K562 (cell line): ENCODE results near the gene GPC1. TPM values are rescaled to one million over a fixed set of nuclear protein-coding genes. Genes with fewer than 3 reads are reported as not detected.

Experiments used
- CC2D1A ChIP-seq: fragments of 450-650 bp; IDR thresholded peaks from 2 replicates; pipeline ENCODE4 v1.6.1; 2017; ENCODE audit warnings: mild to moderate bottlenecking
- CEBPB ChIP-seq: fragments of 450-650 bp; IDR thresholded peaks from 2 replicates; pipeline ENCODE4 v1.6.1; 2016; ENCODE audit warnings: missing genetic modification characterization, missing compliant biosample characterization
- COPS2 ChIP-seq: fragments of 450-650 bp; conservative IDR thresholded peaks from 2 replicates; pipeline ENCODE4 v1.6.1; 2016; ENCODE audit warnings: mild to moderate bottlenecking, moderate library complexity
- CTCF ChIP-seq, 3 experiments: IDR thresholded peaks in 2 of 3; conservative IDR thresholded peaks in 1 of 3; 2 replicates each; pipeline ENCODE4 v1.5.1; 2011 to 2012; ENCODE audit warnings: low read length in 3 of 3, mild to moderate bottlenecking in 3 of 3, control low read depth in 2 of 3, improper control_type of control experiment in 1 of 3, inconsistent platforms in 1 of 3, low read depth in 1 of 3, mixed read lengths in 1 of 3, moderate library complexity in 1 of 3; ENCODE audit not compliant: insufficient read depth in 2 of 3
- GTF2E2 ChIP-seq: fragments of 200-800 bp; sonication (Bioruptor generic); IDR thresholded peaks from 2 replicates; pipeline ENCODE4 v1.6.1; 2016; ENCODE audit warnings: missing genetic modification characterization, missing compliant biosample characterization
- NCOA2 ChIP-seq, 2 experiments: fragments of 450-650 bp; IDR thresholded peaks; 2 replicates each; pipeline ENCODE4 v1.6.1; 2018; ENCODE audit warnings: mild to moderate bottlenecking in 2 of 2, moderate library complexity in 1 of 2; ENCODE audit not compliant: partially characterized antibody in 2 of 2
- NEUROD1 ChIP-seq: fragments of 150-350 bp; IDR thresholded peaks from 2 replicates; pipeline ENCODE4 v1.6.1; 2014; ENCODE audit warnings: borderline replicate concordance, low read length, low read depth; ENCODE audit not compliant: partially characterized antibody
- RB1 ChIP-seq: fragments of 450-650 bp; IDR thresholded peaks from 2 replicates; pipeline ENCODE4 v1.6.1; 2017; ENCODE audit warnings: low read depth, mild to moderate bottlenecking
- SMAD1 ChIP-seq: fragments of 150-350 bp; IDR thresholded peaks from 2 replicates; pipeline ENCODE4 v1.6.1; 2014; ENCODE audit warnings: low read length, low read depth; ENCODE audit not compliant: partially characterized antibody
- SMC3 ChIP-seq: conservative IDR thresholded peaks from 2 replicates; pipeline ENCODE4 v1.6.1; 2011; ENCODE audit warnings: low read depth, low read length, improper control_type of control experiment; ENCODE audit not compliant: insufficient read depth
- SREBF2 ChIP-seq: sonication (generic); formaldehyde crosslinking; IDR thresholded peaks from 2 replicates; pipeline ENCODE4 v1.4.0; 2020; ENCODE audit warnings: mild to moderate bottlenecking, missing genetic modification reagents
- STAG1 ChIP-seq: sonication (generic); formaldehyde crosslinking; IDR thresholded peaks from 2 replicates; pipeline ENCODE4 v1.5.0; 2020; ENCODE audit warnings: missing genetic modification reagents, borderline replicate concordance
- ZBTB7A ChIP-seq: IDR thresholded peaks from 2 replicates; pipeline ENCODE4 v1.6.1; 2011; ENCODE audit warnings: low read depth, mild to moderate bottlenecking, low read length, moderate library complexity, borderline replicate concordance; ENCODE audit not compliant: control insufficient read depth
- ZNF253 ChIP-seq: fragments of 250-450 bp; sonication (Bioruptor Pico); conservative IDR thresholded peaks from 2 replicates; pipeline ENCODE4 v1.6.1; 2021; ENCODE audit warnings: mild to moderate bottlenecking
- polyA plus RNA-seq, 8 experiments: library from polyadenylated mRNA; depleted of rRNA in 4 of 8; stranded (reverse) in 5 of 8; unstranded in 3 of 8; fragments of >200 nt; fragmentation: Nextera tagmentation in 2 of 8; fragmentation: Illumina TruSeq in 1 of 8; extraction: Ambion mirVana in 2 of 8; extraction: Trizol in 1 of 8; gene quantifications; 2 replicates each; pipeline versions ENCODE4 v1.2.1 to v1.2.3, GENCODE V29; 2011 to 2014; ENCODE audit warnings: inconsistent platforms in 1 of 8, missing spikeins in 1 of 8
- total RNA-seq, 7 experiments: library from RNA; depleted of rRNA in 6 of 7; stranded (reverse); fragments of >200 nt in 6 of 7; fragmentation: Illumina TruSeq in 2 of 7; extraction: Trizol in 2 of 7; gene quantifications; 2 replicates each; pipeline versions ENCODE4 v1.2.1 to v1.2.3, GENCODE V29; 2011 to 2021; ENCODE audit warnings: low replicate concordance in 1 of 7
- TF ChIP-seq, protein P1 (sequence below): fragments of 450-650 bp; formaldehyde crosslinking; IDR thresholded peaks from 2 replicates; pipeline ENCODE4 v1.4.0; 2020; ENCODE audit warnings: mild to moderate bottlenecking, moderate library complexity

Gene GPC1
- total and polyA plus RNA-seq, 9 of the 15 experiments (the other 6 are each of a cell fraction or from before 2014, with no cell fraction given): 0.07 to 0.82 (median 0.14) TPM; not detected in 3

GRCh38 chr2:240437861-240438809, 2.7 kb downstream of the GPC1 start (continued):
- TF ChIP-seq, protein P1, sequence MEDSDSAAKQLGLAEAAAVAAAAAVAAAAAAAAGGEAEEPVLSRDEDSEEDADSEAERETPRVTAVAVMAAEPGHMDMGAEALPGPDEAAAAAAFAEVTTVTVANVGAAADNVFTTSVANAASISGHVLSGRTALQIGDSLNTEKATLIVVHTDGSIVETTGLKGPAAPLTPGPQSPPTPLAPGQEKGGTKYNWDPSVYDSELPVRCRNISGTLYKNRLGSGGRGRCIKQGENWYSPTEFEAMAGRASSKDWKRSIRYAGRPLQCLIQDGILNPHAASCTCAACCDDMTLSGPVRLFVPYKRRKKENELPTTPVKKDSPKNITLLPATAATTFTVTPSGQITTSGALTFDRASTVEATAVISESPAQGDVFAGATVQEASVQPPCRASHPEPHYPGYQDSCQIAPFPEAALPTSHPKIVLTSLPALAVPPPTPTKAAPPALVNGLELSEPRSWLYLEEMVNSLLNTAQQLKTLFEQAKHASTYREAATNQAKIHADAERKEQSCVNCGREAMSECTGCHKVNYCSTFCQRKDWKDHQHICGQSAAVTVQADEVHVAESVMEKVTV (CRISPR knock-in tag): peak; percentile 60; the same call in 1 of the 2 replicates
- TF ChIP-seq NCOA2 (IDR thresholded peaks at IDR 0.05; ENCODE audit: partially characterized antibody in 2 of 2) (no peak), SREBF2 (CRISPR knock-in tag) (no peak), GTF2E2 (tag) (no peak), SMC3 (peak; percentile 85), COPS2 (no peak), STAG1 (CRISPR knock-in tag) (peak; percentile 88; the same call in 1 of the 2 replicates), RB1 (peak; percentile 72; the same call in 1 of the 2 replicates), ZNF253 (CRISPR knock-in tag) (no peak), ZBTB7A (peak; percentile 32; the same call in 1 of the 2 replicates), SMAD1 (peak; percentile 17), CTCF (IDR thresholded peaks at IDR 0.05 in 2 of 3, conservative IDR thresholded peaks at IDR 0.05 in 1 of 3; ENCODE audit: insufficient read depth in 2 of 3, low read depth in 1 of 3, low read length in 3 of 3) (peak; percentile 79 to 87 (median 80)), NEUROD1 (no peak), CEBPB (tag) (no peak), CC2D1A (0 out of 2 replicates have a peak, but pooled peaks have one; percentile 23)
